SK-N-SH (cell line): ENCODE measurements around the gene MYH10.

ENCODE experiments used
- CTCF ChIP-seq: fragments of 200-600 bp; sonication (generic); IDR thresholded peaks from 2 replicates; pipeline ENCODE4 v1.6.1; 2017; ENCODE audit warnings: antibody characterized with exemption, mild to moderate bottlenecking, moderate library complexity
- EP300 ChIP-seq, 2 experiments: IDR thresholded peaks; 2 replicates each; pipeline versions ENCODE4 v1.4.0 to v1.6.1; 2012; ENCODE audit warnings: borderline replicate concordance in 1 of 2, low read depth in 1 of 2, low read length in 1 of 2
- GATA2 ChIP-seq: sonication (generic); formaldehyde crosslinking; IDR thresholded peaks from 2 replicates; pipeline ENCODE4 v1.5.0; 2020; ENCODE audit warnings: mild to moderate bottlenecking, missing genetic modification reagents

- TF ChIP-seq CTCF (no peak), EP300 (IDR thresholded peaks at IDR 0.05; ENCODE audit: borderline replicate concordance in 1 of 2, low read depth in 1 of 2, low read length in 1 of 2) (no peak), GATA2 (CRISPR knock-in tag) (no peak)
Measured at GRCh38 chr17:8647956-8648355, 17.4 kb upstream of the MYH10 start.
